HFFc6 (cell line): ENCODE measurements around the gene SP100. TPM values are rescaled to one million over a fixed set of nuclear protein-coding genes. Genes with fewer than 3 reads are reported as not detected.

Experiments
- DNase-seq: peaks from one replicate; pipeline ENCODE4 v3.0.0-alpha.2; 2018
- H3K27ac Mint-ChIP-seq: 2 replicates; pipeline ENCODE4 v1.8.0; 2020; ENCODE audit warnings: mild to moderate bottlenecking, mixed read lengths
- H3K27me3 Mint-ChIP-seq: 2 replicates; pipeline ENCODE4 v1.8.0; 2021; ENCODE audit warnings: mild to moderate bottlenecking, moderate library complexity, mixed read lengths; ENCODE audit not compliant: insufficient read depth
- H3K36me3 Mint-ChIP-seq: 2 replicates; pipeline ENCODE4 v1.8.0; 2021; ENCODE audit warnings: low read depth, mixed read lengths
- H3K4me1 Mint-ChIP-seq: 2 replicates; pipeline ENCODE4 v1.8.0; 2020; ENCODE audit warnings: low read depth, mixed read lengths
- H3K4me3 Mint-ChIP-seq: 2 replicates; pipeline ENCODE4 v1.8.0; 2020; ENCODE audit warnings: mild to moderate bottlenecking, moderate library complexity, mixed read lengths
- H3K9me3 Mint-ChIP-seq: 2 replicates; pipeline ENCODE4 v1.8.0; 2020; ENCODE audit warnings: mild to moderate bottlenecking, mixed read lengths
- total RNA-seq, 6 experiments: library from RNA; stranded (reverse); fragmentation: NEBNext Ultra II Directional; extraction: Animal tissue kit (Norgen Biotek cat#: 25700); gene quantifications; 2 replicates in 1 of 6; 3 replicates in 5 of 6; pipeline ENCODE4 v1.2.3, GENCODE V29; 2021
- TF ChIP-seq, protein P1 (sequence below): fragments of 200-600 bp; sonication (generic); IDR thresholded peaks from 2 replicates; pipeline ENCODE4 v1.5.0; 2021; ENCODE audit warnings: antibody characterized with exemption, mild to moderate bottlenecking

SP100 gene
- total RNA-seq, 6 experiments from 2014 or later, result 70.5 to 74.9 (median 72.8) TPM

DNA sequence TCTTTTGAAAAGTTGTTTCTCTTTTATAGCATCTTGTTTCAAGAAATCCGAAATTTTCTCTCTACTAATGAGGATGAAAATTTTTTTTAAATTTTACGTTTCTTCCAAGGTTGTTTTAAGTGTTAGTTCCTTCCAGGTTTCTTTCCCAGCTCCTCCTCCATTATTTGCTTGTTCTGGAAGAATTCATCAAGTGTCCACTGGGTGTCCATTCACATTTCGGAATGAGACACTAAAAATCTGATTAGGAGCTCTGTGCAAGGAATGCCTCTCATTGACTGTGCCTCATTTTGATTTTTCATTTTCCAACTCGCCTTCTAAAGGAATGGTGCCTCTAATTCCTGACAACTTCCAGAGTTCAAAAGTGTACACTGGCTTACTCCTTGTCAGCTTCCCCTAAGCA lies 6.1 kb downstream of the SP100 start:
- peaks cover 86% of the 10 kb centered on the region for H3K4me1 Mint-ChIP-seq
- peaks cover 4% of the 10 kb centered on the region; the same call in 1 of the 2 replicates for H3K27me3 Mint-ChIP-seq
- no peak overlapping the region for H3K4me3 Mint-ChIP-seq
- H3K27ac Mint-ChIP-seq, result no peak overlapping the region
- H3K36me3 Mint-ChIP-seq, result peaks cover 45% of the 10 kb centered on the region
- DNase-seq, result no peak
- no peaks in the 10 kb centered on the region for H3K9me3 Mint-ChIP-seq
- TF ChIP-seq, protein P1, sequence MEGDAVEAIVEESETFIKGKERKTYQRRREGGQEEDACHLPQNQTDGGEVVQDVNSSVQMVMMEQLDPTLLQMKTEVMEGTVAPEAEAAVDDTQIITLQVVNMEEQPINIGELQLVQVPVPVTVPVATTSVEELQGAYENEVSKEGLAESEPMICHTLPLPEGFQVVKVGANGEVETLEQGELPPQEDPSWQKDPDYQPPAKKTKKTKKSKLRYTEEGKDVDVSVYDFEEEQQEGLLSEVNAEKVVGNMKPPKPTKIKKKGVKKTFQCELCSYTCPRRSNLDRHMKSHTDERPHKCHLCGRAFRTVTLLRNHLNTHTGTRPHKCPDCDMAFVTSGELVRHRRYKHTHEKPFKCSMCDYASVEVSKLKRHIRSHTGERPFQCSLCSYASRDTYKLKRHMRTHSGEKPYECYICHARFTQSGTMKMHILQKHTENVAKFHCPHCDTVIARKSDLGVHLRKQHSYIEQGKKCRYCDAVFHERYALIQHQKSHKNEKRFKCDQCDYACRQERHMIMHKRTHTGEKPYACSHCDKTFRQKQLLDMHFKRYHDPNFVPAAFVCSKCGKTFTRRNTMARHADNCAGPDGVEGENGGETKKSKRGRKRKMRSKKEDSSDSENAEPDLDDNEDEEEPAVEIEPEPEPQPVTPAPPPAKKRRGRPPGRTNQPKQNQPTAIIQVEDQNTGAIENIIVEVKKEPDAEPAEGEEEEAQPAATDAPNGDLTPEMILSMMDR, result peak; percentile 50

DNA sequence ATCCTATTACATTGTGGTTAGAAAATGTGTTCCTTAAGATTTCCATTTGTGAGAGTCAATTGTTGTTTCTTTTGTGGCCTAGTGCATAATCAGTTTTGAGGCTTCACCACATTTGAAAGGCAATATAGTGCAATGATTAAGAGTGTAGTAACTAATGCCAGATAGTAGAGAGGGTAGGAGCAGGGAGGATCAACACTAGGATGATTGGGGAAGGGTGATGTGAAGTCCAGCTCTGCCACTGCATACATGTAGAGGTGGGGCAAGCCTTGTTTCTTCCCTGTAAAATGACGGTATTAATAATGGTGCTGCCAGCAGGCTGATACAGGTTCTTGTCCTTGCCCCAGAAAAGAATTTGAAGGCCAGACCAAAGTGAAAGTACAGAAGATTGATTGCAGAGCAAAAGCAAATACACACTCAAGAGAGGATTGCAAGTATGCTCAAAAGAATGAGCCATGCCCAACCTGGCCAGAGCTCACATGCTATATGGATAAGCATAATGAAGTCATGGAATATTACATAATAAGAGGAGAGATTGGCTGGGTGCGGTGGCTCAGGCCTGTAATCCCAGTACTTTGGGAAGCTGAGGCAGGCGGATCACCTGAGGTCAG lies 8.0 kb downstream of the SP100 start:
- TF ChIP-seq, protein P1, result no peak
- Mint-ChIP-seq H3K4me3 (no peak overlapping the region; the same call in 1 of the 2 replicates), H3K36me3 (peaks cover 53% of the 10 kb centered on the region), H3K4me1 (peaks cover 68% of the 10 kb centered on the region), H3K9me3 (peaks cover 5% of the 10 kb centered on the region), H3K27me3 (no peaks in the 10 kb centered on the region), H3K27ac (no peak overlapping the region; the same call in 1 of the 2 replicates)
- no peak for DNase-seq

DNA sequence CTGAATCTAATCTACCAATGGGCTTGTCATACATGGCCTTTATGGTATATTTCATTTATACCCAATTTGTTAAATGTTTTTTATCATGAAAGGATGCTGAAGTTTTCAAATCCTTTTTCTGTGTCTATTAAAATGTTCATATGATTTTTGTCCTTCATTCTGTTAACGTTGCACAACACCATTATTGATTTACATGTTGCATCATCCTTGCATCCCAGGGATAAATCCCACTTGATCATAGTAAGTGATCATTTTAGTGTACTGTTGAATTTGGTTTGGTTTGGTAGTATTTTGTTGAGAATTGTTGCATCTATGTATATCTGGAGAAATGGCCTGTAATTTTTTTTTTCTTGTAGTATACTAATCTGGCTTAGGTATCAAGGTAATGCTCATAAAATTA lies 9.4 kb downstream of the SP100 start:
- peaks cover 55% of the 10 kb centered on the region for H3K4me1 Mint-ChIP-seq
- no peak for DNase-seq
- TF ChIP-seq, protein P1, result no peak
- H3K27ac Mint-ChIP-seq, result no peak overlapping the region
- no peak overlapping the region for H3K4me3 Mint-ChIP-seq
- H3K9me3 Mint-ChIP-seq, result peaks cover 19% of the 10 kb centered on the region
- no peaks in the 10 kb centered on the region for H3K27me3 Mint-ChIP-seq
- peaks cover 66% of the 10 kb centered on the region for H3K36me3 Mint-ChIP-seq

DNA sequence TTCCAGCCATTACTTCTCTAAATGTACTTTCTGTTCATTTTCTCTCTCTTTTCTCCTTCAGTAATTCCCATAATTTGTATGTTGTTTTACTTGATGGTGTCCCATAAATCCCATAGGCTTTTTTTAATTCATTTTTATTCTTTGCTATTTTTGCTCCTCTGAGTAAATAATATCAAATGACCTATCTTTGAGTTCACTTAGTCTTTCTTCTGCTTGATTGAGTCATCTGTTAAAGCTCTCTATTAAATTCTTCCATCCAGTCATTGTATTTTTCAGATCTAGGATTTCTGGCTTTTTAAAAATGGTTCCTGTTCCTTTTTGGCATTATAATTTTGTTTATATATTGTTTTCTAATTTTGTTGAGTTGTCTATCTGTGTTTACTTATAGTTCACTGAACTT lies 13.5 kb downstream of the SP100 start:
- no peak for DNase-seq
- H3K27me3 Mint-ChIP-seq, result no peaks in the 10 kb centered on the region
- TF ChIP-seq, protein P1, result no peak

DNA sequence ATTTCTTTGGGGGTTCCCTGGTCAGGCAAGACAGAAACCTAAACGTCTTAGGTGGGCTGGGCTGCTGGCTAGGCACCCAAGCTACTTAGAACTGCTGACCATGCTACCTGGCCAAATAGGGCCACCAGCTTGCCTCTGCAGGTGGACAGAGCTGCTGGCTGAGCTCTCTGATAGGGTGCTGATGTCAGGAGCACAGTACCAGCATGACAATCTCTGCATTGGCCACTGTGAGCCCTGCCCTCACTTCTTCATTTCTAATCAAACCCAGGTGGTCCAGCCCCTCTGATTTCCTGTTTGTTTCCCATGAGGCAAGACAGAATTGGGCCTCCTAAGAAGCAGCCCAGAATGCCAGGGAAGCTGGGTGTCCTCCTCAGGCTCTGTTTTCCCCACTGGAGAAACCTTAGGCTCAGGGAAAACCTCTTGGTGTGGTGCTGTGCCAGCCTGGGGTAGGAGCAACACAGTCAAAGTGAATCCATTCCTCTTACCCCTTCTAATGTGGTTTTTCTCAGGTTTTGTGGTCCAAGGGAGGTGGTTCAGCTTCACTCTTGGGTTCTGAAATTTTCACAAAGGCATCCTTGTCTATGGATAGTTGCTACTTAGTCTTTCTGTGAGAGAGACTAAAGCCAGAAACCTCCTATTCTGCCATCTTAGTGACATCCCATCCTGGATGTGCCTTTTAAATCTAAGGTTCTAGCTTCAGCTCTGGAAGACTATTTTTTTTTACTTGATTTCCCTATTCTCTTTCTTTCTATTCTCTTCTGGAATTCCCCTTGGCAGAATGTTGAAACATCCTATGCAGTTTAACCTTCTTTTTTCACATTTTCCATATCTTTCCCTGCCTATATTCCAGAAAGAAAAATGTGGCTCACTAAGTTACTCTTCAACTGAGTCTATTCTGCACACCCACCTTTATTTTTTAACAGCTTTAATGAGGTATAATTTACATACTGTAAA lies 15.2 kb downstream of the SP100 start:
- Mint-ChIP-seq H3K27ac (no peak overlapping the region; the same call in 1 of the 2 replicates), H3K9me3 (peaks cover 19% of the 10 kb centered on the region), H3K4me3 (no peak overlapping the region), H3K27me3 (no peaks in the 10 kb centered on the region), H3K36me3 (peaks cover 54% of the 10 kb centered on the region), H3K4me1 (peaks cover 22% of the 10 kb centered on the region)
- DNase-seq, result no peak
- TF ChIP-seq, protein P1, result no peak

More for the DNA sequence above, 13.5 kb downstream of the SP100 start:
- Mint-ChIP-seq H3K4me3 (no peak overlapping the region), H3K9me3 (peaks cover 19% of the 10 kb centered on the region), H3K27ac (no peak overlapping the region), H3K4me1 (peaks cover 23% of the 10 kb centered on the region), H3K36me3 (peaks cover 54% of the 10 kb centered on the region)
